Right lobe of liver (tissue), 4 donors: ENCODE results near the gene NUDT5.

ENCODE experiments used
- POLR2A ChIP-seq: fragments of 450-650 bp; IDR thresholded peaks from one replicate; pipeline ENCODE4 v1.6.1; 2017; ENCODE audit warnings: antibody characterized with exemption, mild to moderate bottlenecking
- TF ChIP-seq, protein P1 (sequence below), 4 donors: fragments of 200-600 bp in 3 of 4; fragments of 450-650 bp in 1 of 4; IDR thresholded peaks; one replicate each; pipeline versions ENCODE4 v1.5.1 to v1.8.0; 2016 to 2022; ENCODE audit warnings: antibody characterized with exemption in 4 of 4, mild to moderate bottlenecking in 2 of 4
- donor health status: DM: no; HTN: no; CAD: no.
- donor health status: DM: no; HTN: no; CAD: no.
- donor health status: DM: no; HTN: yes; CAD: no.

GRCh38 chr10:12195281-12195602 lies 449 bp downstream of the NUDT5 start:
- TF ChIP-seq, protein P1, sequence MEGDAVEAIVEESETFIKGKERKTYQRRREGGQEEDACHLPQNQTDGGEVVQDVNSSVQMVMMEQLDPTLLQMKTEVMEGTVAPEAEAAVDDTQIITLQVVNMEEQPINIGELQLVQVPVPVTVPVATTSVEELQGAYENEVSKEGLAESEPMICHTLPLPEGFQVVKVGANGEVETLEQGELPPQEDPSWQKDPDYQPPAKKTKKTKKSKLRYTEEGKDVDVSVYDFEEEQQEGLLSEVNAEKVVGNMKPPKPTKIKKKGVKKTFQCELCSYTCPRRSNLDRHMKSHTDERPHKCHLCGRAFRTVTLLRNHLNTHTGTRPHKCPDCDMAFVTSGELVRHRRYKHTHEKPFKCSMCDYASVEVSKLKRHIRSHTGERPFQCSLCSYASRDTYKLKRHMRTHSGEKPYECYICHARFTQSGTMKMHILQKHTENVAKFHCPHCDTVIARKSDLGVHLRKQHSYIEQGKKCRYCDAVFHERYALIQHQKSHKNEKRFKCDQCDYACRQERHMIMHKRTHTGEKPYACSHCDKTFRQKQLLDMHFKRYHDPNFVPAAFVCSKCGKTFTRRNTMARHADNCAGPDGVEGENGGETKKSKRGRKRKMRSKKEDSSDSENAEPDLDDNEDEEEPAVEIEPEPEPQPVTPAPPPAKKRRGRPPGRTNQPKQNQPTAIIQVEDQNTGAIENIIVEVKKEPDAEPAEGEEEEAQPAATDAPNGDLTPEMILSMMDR (IDR thresholded peaks at IDR 0.05), result no peak
- TF ChIP-seq POLR2A, result no peak
